Activated CD8-positive, alpha-beta T cell treated with anti-CD3 and anti-CD28 coated beads for 36 hours (primary cell): ENCODE data around the gene CNGA3. TPM values are rescaled to one million over a fixed set of nuclear protein-coding genes. Genes with fewer than 3 reads are reported as not detected.
A peak's percentile ranks its signal among the peaks of the same experiment; 100 is the strongest.

Experiments used
- ATAC-seq: fragments of 200-7000 bp; cut with Tn5 transposase; one replicate; pipeline ENCODE4 v1.10.0; 2021; ENCODE audit warnings: mild to moderate bottlenecking, moderate library complexity
- CTCF ChIA-PET: fragments of 350-600 bp; sonication (Branson Sonifier 250); formaldehyde crosslinking; loops from one replicate; lab custom pipeline; 2021; ENCODE audit warnings: antibody characterized with exemption; lab: Charles Lee
- POLR2A ChIA-PET: fragments of 350-600 bp; sonication (Branson Sonifier 250); formaldehyde crosslinking; loops from one replicate; lab custom pipeline; 2021; ENCODE audit warnings: antibody characterized with exemption; lab: Charles Lee
- DNase-seq: peaks from one replicate; pipeline ENCODE4 v3.0.0-alpha.2; 2020
- H3K27ac Mint-ChIP-seq: one replicate; pipeline ENCODE4 v1.8.0; 2021; ENCODE audit warnings: mild to moderate bottlenecking, mixed read lengths
- H3K27me3 Mint-ChIP-seq: one replicate; pipeline ENCODE4 v1.8.0; 2021; ENCODE audit warnings: mixed read lengths
- H3K36me3 Mint-ChIP-seq: one replicate; pipeline ENCODE4 v1.8.0; 2021; ENCODE audit warnings: low read depth, mixed read lengths
- H3K4me1 Mint-ChIP-seq: one replicate; pipeline ENCODE4 v1.8.0; 2021; ENCODE audit warnings: low read depth, mixed read lengths
- H3K4me3 Mint-ChIP-seq: one replicate; pipeline ENCODE4 v1.8.0; 2021; ENCODE audit warnings: mild to moderate bottlenecking, moderate library complexity, mixed read lengths
- H3K9me3 Mint-ChIP-seq: one replicate; pipeline ENCODE4 v1.8.0; 2021; ENCODE audit warnings: mixed read lengths
- CTCF ChIP-seq: fragments of 200-600 bp; IDR thresholded peaks from one replicate; pipeline ENCODE4 v1.8.0; 2022; ENCODE audit warnings: antibody characterized with exemption, mild to moderate bottlenecking
- intact Hi-C: fragments of 100-400 bp; cut with micrococcal nuclease; formaldehyde crosslinking; loops from one replicate; pipeline ENCODE4 v1.10.0; 2022
- total RNA-seq, 2 experiments: library from RNA; stranded (reverse); gene quantifications; one replicate each; pipeline ENCODE4 v1.2.3, GENCODE V29; 2021

CNGA3 gene
- total RNA-seq, 2 experiments from 2014 or later, result not detected

GRCh38 chr2:98348066-98348561 lies 1.9 kb downstream of the CNGA3 start:
- H3K27me3 Mint-ChIP-seq, result peaks cover 60% of the 10 kb centered on the region
- no peak for ATAC-seq
- TF ChIP-seq CTCF, result no peak

GRCh38 chr2:98350411-98350810 lies 4.2 kb downstream of the CNGA3 start:
- DNase-seq (no peak), ATAC-seq (no peak)
- intact Hi-C loops, result no loop called here
- Mint-ChIP-seq H3K27me3 (peaks cover 51% of the 10 kb centered on the region), H3K36me3 (peaks cover 4% of the 10 kb centered on the region), H3K4me1 (peaks cover 6% of the 10 kb centered on the region), H3K9me3 (no peaks in the 10 kb centered on the region), H3K4me3 (no peak overlapping the region), H3K27ac (no peak overlapping the region)
- TF ChIP-seq CTCF, result no peak
- ChIA-PET CTCF (interaction anchor here (1.0 kb wide), 1 partner anchor 232 kb away, joined by 3 read pairs; no protein-coding TSS in a partner anchor), POLR2A (no interaction called here)

More at GRCh38 chr2:98348066-98348561, 1.9 kb downstream of the CNGA3 start:
- CTCF ChIA-PET, result interaction anchor here (1.9 kb wide), 1 partner anchor 36 kb away, joined by 5 read pairs; no protein-coding TSS in a partner anchor
- DNase-seq, result peak; percentile 4
- POLR2A ChIA-PET, result no interaction called here
- Mint-ChIP-seq H3K9me3 (no peaks in the 10 kb centered on the region), H3K27ac (no peak overlapping the region), H3K36me3 (peaks cover 4% of the 10 kb centered on the region), H3K4me1 (peaks cover 6% of the 10 kb centered on the region), H3K4me3 (no peak overlapping the region)
- intact Hi-C loops, result no loop called here

GRCh38 chr2:98355881-98356280 lies 9.6 kb downstream of the CNGA3 start:
- peaks cover 22% of the 10 kb centered on the region for H3K27me3 Mint-ChIP-seq
- TF ChIP-seq CTCF, result no peak
- no peak overlapping the region for H3K4me3 Mint-ChIP-seq
- ChIA-PET POLR2A (no interaction called here), CTCF (interaction anchor here (1.3 kb wide), 1 partner anchor 86 kb away, joined by 3 read pairs; no protein-coding TSS in a partner anchor)
- no peaks in the 10 kb centered on the region for H3K36me3 Mint-ChIP-seq
- H3K9me3 Mint-ChIP-seq, result no peaks in the 10 kb centered on the region
- no peak for DNase-seq
- intact Hi-C loops, result no loop called here
- no peaks in the 10 kb centered on the region for H3K4me1 Mint-ChIP-seq
- no peak overlapping the region for H3K27ac Mint-ChIP-seq
- ATAC-seq, result no peak

GRCh38 chr2:98356729-98357128 lies 10.5 kb downstream of the CNGA3 start:
- ATAC-seq, result no peak
- Mint-ChIP-seq H3K27me3 (peaks cover 17% of the 10 kb centered on the region), H3K4me3 (no peak overlapping the region), H3K27ac (no peak overlapping the region), H3K9me3 (no peaks in the 10 kb centered on the region), H3K36me3 (no peaks in the 10 kb centered on the region), H3K4me1 (no peaks in the 10 kb centered on the region)
- intact Hi-C loops, result no loop called here
- no peak for DNase-seq
- ChIA-PET CTCF (no interaction called here), POLR2A (no interaction called here)
- no peak for TF ChIP-seq CTCF

- ChIA-PET CTCF (interaction anchor here (1.2 kb wide), 1 partner anchor 10 kb away, joined by 3 read pairs; no protein-coding TSS in a partner anchor), POLR2A (no interaction called here)
- TF ChIP-seq CTCF, result no peak
- no peak for ATAC-seq
- intact Hi-C loops, result no loop called here
- Mint-ChIP-seq H3K9me3 (no peaks in the 10 kb centered on the region), H3K27me3 (peaks cover 9% of the 10 kb centered on the region), H3K4me1 (no peaks in the 10 kb centered on the region), H3K4me3 (no peak overlapping the region), H3K27ac (no peak overlapping the region), H3K36me3 (no peaks in the 10 kb centered on the region)
- DNase-seq, result no peak
These were observed 11.6 kb downstream of the CNGA3 start for GRCh38 chr2:98357849-98358248.
